ENCODE measurements around the gene HYOU1.
"Not testable (repeated sequence)": the region's sequence is repeated elsewhere in the genome, so short reads cannot be mapped to it uniquely, and the experiment has no call there.

HYOU1 gene

GRCh38 chr11:119057000-119057769, at the start of gene HYOU1:
HYOU1 (minus strand) TSS chr11:119057205; CDS start chr11:119056160, 1,045 bp downstream.
- peak; percentile 80 for DNase-seq

- no peak for DNase-seq
Measured at GRCh38 chr11:119103793-119104192, 46.8 kb upstream of the HYOU1 start.

- DNase-seq: not testable (repeated sequence)
Measured at GRCh38 chr11:119103161-119103664, 46.2 kb upstream of the HYOU1 start.

GRCh38 chr11:119101759-119102423, 44.9 kb upstream of the HYOU1 start, which contains the start of gene DPAGT1:
DPAGT1 (minus strand) TSS chr11:119101853; CDS start chr11:119101655, 198 bp downstream.
- peak; percentile 93 for DNase-seq

- no peak for DNase-seq
Measured at GRCh38 chr11:119100994-119101758, 44.2 kb upstream of the HYOU1 start.

GRCh38 chr11:119100246-119100970, 43.4 kb upstream of the HYOU1 start:
- peak; percentile 9 for DNase-seq

GRCh38 chr11:119099711-119100110, 42.7 kb upstream of the HYOU1 start:
- DNase-seq: no peak

- DNase-seq: peak; percentile 98
Measured at GRCh38 chr11:119095066-119095880, 38.3 kb upstream of the HYOU1 start.

- no peak for DNase-seq
Measured at GRCh38 chr11:119094816-119095065, 37.7 kb upstream of the HYOU1 start.

- DNase-seq: no peak
Measured at GRCh38 chr11:119093942-119094815, 37.2 kb upstream of the HYOU1 start.

GRCh38 chr11:119092880-119093842, 36.2 kb upstream of the HYOU1 start:
- no peak for DNase-seq

- DNase-seq: no peak
Measured at GRCh38 chr11:119091966-119092879, 35.2 kb upstream of the HYOU1 start.

- DNase-seq: no peak
Measured at GRCh38 chr11:119091178-119091577, 34.2 kb upstream of the HYOU1 start.

GRCh38 chr11:119089319-119089718, 32.3 kb upstream of the HYOU1 start:
- no peak for DNase-seq

GRCh38 chr11:119088406-119088805, 31.4 kb upstream of the HYOU1 start:
- no peak for DNase-seq

- DNase-seq: no peak
Measured at GRCh38 chr11:119087747-119088241, 30.8 kb upstream of the HYOU1 start.

GRCh38 chr11:119087123-119087522, 30.1 kb upstream of the HYOU1 start:
- no peak for DNase-seq

GRCh38 chr11:119085437-119085847, 28.4 kb upstream of the HYOU1 start:
- no peak for DNase-seq

Data from NCI-H2081 treated with DMSO at 0.1 percent for 48 hours (cell line).